Left ventricle myocardium superior (tissue), 1 donor: Measurements from ENCODE around the gene MIDN. TPM values are rescaled to one million over a fixed set of nuclear protein-coding genes. Genes with fewer than 3 reads are reported as not detected.
A peak's percentile ranks its signal among the peaks of the same experiment; 100 is the strongest.

Source experiments
- ATAC-seq: fragments of 200-7000 bp; cut with Tn5 transposase; one replicate; pipeline ENCODE4 v1.9.1; 2020; ENCODE audit warnings: mild to moderate bottlenecking, moderate library complexity
- DNase-seq: peaks from one replicate; pipeline ENCODE4 v3.0.0-alpha.2; 2020
- intact Hi-C: fragments of 100-400 bp; cut with micrococcal nuclease; formaldehyde crosslinking; loops from one replicate; pipeline ENCODE4 v1.11.0; 2022
- total RNA-seq: library from RNA; stranded (reverse); fragmentation: NEBNext Ultra II Directional; extraction: Animal tissue kit (Norgen Biotek cat#: 25700); gene quantifications from one replicate; pipeline ENCODE4 v1.2.1, GENCODE V29; 2021
- donor health status: DM: no; HTN: yes; CAD: no; lungs with severe emphysema.

The MIDN gene
- total RNA-seq, 1 donor from 2014 or later = 59.7 TPM

DNA sequence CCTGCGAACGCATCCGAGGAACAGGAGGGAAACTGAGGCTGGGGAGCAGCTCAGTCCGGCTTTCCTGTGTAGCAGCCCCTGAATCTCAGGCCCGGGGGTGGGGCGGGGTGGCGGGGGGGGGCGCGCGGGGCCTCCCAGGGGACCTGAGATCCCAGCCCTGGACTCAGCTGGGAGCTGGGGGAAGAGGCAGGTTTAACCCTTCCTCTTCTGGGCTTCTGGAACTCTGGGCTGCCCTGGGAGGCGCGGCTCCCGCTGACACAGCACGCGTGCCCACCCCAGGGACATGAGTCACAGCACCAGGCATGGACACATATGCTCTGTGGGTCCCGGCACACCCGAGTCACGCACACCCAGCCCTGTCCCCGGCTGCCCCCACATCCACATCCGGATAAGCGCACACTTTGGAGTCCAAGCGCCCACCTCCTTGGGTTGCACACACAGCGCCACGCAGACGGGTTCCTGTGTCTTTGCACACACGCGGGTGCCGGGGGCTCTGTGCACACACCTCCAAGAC, 17.3 kb downstream of the MIDN start:
- ATAC-seq (peak; percentile 1), DNase-seq (peak; percentile 81)
- intact Hi-C loops = no loop called here

DNA sequence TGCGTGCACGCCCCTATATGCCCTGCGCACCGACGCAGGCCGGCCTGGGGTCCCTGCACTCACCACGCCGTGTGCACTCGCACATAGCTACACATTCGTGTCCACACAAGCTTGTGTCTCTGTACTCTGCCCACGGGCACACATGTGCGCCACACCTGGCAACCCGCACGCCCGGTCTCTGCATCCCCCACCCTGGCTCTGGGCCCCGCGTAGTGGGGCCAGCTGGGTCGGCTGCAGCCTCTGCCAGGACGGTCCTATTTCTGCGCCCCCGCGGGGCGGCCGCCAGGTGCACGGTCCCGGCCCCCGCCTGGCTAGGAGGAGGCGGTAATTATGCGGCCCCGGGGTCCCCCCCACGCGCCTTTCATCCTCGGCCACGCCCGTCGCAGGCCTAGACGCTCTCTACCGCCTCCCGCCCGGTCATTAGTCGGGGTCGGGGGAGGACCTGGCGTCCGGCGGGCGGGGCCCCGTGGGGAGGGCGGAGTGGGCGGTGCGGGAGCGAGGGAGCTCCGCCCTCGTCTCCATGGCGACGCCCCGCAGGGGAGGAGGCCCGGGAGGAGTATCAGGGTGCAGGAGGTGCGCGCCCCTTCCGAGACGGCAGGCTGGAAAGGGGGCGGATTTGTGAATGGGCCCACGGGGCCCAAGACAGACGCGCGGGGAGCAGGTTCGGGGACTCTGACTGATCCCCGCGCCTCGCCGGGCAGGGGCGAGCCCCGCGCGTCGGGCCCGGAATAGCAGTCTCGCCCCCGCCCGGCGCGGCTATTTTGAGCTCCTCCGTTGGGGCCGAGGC, 17.9 kb downstream of the MIDN start:
- DNase-seq (peak; percentile 93), ATAC-seq (peak; percentile 57)
- intact Hi-C loops = no loop called here

DNA sequence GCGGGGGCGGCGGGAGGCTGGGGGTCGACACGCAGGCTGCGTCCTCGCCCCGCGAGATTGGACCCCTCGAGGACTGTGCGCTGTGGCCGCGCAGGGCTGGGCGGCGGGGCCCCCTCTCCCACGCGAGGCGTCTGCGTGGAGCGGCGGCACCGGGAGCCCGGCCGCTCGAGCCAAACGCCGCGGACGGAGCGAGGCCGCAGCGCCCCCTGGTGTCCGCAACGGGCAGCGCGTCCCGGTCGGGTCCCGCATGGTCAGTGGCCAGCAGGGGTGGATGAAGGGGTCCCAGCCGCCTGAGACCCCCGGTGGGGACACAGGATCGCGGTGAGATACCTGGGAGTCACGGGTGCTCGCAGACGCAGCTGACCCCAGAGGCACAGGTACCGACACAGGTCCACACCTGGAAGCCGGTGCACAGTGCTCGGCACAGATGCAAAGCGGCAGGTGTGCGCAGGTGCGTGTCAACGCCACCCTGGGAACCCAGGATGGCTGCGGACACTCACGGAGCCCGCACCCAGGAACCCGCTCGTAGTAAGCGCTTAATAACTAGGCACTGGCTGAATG, 18.6 kb downstream of the MIDN start:
- intact Hi-C loops = no loop called here
- ATAC-seq (peak; percentile 29), DNase-seq (peak; percentile 90)

DNA sequence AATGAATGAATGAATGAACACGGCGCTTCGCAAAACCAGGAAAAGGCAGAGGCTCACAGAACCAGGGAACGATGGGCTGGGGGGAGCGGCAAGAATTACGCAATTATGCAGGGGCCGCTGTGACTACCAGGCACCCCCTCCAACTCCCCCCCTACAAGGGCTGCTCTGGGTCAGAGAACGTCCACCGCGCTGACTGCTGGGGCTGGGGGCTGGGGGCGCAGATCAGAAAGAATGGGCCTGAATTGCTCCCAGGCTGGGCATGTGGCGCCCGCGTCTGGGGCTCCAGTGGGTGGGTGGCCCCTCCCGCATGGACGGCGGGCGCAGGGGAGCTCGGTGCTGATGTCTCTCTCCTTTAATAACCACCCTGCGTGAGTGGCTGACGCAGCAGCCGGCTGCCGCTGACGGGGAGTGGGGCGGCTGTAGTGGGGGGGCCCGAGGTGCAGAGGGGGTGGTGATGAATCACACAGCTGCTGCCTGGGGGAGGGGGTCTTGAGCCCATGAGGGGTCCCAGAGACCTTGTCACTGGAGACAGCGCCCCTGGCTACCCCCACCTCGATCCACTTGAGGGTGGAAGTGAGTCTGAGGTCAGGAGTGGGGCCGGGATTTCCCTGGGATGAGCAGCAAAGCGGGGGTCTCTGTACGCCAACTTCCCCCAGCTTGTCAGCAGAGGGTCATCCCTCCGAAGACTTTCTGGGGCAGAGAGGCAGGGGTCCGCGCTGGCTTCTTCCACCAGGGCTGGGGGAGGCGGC, 19.3 kb downstream of the MIDN start:
- ATAC-seq (no peak), DNase-seq (peak; percentile 58)
- intact Hi-C loops = no loop called here

DNA sequence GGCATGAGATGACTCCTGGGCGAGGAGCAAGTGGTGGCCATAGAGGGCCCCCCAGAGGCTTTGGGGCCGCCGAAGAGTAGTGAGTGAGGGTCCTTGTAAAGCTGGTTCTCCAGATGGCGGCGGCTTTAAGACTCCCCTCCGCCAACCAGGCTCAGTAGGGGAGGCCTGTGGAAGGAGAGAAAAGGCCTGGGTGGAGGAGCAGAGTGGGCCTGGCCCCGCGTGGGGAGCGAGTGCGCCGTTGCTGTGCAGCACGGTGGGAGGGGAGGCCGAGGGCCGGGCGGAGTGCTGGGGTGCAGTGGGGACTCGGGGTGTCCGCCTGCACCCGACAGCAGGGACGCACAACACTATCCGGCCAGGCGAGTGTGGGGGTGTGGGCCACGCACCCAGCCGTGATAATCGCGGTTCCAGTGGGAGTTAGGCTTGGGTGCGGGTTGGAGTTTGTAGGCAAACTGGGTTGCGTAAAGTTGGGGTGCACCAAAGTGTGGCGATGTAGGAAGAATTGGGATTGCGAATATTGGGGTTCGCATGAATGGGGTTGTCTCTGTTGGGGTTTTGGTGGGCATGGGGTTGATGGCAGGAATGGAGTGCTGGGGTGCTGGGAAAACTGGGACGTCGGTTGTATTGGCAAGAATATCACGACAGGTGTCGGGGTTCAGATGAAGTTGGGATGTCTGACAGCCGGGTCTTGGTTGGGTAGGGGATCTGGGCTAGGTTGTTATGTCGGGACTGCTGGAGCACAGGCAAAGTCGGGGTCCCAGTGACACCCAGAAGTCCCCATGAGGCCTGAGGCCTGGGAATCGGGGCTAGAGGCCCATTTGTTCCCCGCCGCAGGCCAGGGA, 20.1 kb downstream of the MIDN start:
- intact Hi-C loops = no loop called here
- no peak for ATAC-seq
- peak; percentile 53 for DNase-seq

DNA sequence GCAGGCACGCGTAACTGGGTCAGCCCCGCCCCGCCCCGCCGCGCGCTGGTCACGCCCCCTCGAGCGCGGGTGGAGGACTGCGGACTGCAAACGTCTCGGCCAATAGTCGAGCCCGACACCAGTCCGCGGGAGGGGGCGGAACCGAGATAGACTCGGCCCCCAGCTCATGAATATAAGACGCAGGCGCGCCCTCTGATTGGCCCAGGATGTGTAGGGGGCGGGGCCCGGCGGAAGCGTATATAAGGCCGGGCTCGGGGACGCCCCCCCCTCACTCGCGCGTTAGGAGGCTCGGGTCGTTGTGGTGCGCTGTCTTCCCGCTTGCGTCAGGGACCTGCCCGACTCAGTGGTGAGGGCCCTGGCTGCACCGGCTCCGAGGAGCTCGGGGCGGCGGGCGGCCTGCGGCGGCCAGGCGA, 20.7 kb downstream of the MIDN start, which contains the start of gene CIRBP:
Gene CIRBP (plus strand): TSS at position 268 of the 413 bp plus-strand sequence. CDS start 1,602 bp downstream, outside the sequence.
- peak; percentile 74 for ATAC-seq
- intact Hi-C loops = no loop called here
- DNase-seq = peak; percentile 100

DNA sequence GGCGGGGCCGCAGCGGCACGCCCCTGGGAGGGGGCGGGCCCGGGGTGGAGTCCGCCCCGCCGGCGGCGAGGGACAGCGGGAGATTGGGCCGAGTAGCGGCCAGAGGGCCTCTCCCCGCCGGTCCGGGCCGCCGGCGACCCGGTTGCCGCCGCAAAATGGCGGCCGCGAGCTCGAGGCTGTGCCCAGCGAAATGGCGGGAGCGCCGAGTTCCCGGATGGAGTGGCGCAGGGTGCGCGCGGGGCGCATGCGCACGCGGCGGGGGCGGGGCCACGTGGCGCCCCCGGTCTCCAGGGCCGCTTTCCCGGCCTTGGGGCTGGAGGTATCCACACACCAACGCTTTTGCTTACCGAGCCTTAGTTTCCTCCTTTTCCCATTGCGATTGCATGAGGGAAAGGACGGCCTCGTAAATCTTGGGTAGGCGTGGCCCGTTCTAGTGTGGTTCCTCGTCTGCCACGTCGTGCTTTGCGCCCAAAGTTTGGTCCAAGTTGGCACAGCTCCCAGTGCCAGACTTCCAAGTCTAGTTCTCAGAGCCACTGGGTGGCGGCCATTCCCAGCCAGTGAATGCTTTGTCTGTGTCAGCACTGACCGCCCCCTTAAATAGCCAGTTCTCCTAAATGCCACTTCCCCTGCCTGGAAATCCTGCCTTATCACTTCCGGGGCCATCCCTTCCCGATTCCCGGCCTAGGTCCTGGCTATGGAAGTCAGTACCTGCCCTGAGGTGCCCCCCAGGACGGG, 21.3 kb downstream of the MIDN start:
- intact Hi-C loops = no loop called here
- ATAC-seq = peak; percentile 35

DNA sequence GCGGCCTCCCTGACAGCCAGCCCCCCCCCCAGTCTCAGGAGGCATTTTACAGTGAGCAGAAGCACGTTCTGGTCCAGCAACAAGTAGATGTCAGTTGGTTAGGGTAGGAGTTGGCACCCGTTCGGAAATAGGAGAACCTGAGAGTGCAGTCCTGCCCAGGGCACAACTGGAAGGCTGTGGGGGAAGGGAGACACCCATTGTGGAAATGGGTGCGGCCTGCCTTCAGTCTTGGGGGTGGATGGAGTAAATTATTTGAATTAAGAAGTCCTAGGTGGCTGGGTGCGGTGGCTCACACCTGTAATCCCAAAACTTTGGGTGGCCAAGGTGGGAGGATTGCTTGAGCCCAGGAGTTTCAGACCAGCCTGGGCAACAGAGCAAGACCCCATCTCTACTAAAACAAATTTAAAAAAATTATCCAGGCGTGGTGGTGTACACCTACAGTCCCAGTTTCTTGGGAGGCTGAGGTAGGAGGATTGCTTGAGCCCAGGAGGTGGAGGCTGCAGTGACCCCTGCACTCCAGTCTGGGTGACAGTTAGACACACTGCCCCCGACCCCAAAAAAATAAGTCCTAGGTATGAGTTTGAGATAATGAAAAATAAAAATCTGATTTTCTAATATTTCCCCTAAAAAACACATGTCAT, 21.9 kb downstream of the MIDN start:
- ATAC-seq (no peak), DNase-seq (no peak)
- intact Hi-C loops = no loop called here

More for the DNA sequence above, 21.3 kb downstream of the MIDN start:
- peak; percentile 92 for DNase-seq

DNA sequence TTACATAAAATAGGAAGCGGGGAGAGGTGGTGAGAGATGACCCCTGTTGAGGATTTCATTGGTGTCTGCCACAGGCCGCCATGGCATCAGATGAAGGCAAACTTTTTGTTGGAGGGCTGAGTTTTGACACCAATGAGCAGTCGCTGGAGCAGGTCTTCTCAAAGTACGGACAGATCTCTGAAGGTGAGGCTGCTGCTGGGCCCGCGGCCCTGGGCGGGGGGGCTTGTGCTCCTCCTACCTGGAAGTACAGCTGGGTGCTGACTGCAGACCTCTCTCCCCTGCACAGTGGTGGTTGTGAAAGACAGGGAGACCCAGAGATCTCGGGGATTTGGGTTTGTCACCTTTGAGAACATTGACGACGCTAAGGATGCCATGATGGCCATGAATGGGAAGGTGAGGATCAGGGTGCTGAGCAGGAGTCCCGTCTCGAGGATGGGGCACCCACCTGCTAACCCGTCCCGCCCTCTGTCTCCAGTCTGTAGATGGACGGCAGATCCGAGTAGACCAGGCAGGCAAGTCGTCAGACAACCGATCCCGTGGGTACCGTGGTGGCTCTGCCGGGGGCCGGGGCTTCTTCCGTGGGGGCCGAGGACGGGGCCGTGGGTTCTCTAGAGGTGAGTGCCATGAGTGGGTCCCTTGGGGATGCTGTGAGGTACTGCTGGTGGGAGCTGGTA, 22.6 kb downstream of the MIDN start:
- DNase-seq (no peak), ATAC-seq (no peak)
- intact Hi-C loops = no loop called here

DNA sequence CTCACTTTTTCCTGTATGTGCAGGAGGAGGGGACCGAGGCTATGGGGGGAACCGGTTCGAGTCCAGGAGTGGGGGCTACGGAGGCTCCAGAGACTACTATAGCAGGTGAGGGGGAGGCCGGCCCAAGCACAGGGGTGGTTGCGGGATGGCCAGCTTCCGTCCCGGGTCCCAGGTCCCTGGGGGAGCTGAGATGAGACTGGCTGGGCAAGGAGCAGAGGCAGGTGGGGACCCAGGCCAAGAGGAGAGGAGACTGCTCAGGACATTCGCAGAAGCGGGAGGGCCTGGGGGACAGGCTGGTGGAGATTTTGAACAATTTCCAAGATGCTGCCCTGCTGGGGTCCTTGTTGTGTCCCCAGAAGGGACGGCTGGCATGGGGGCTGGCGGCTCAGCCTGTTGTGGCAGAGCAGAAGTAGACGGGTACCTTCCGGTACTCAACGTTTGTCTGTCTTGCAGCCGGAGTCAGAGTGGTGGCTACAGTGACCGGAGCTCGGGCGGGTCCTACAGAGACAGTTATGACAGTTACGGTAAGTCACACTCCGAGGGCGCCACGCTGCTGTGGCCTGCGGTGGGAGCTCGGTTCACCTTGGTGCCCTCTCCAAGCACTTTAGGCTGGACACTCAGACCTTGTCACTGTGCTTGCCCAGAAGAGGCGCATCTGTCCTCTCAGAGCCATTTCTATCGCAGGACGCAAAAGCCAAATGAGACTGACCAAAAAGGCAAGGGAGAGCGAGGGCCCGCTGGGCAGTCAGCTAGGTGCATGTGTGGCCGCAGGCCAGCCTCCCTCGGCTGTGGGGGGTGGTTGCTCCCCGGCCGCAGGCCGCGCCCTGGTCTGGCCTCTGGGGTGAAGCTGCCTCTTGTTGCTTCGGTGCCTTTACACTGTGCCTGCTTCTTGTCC, 23.4 kb downstream of the MIDN start:
- DNase-seq (peak; percentile 66), ATAC-seq (no peak)
- intact Hi-C loops = no loop called here

DNA sequence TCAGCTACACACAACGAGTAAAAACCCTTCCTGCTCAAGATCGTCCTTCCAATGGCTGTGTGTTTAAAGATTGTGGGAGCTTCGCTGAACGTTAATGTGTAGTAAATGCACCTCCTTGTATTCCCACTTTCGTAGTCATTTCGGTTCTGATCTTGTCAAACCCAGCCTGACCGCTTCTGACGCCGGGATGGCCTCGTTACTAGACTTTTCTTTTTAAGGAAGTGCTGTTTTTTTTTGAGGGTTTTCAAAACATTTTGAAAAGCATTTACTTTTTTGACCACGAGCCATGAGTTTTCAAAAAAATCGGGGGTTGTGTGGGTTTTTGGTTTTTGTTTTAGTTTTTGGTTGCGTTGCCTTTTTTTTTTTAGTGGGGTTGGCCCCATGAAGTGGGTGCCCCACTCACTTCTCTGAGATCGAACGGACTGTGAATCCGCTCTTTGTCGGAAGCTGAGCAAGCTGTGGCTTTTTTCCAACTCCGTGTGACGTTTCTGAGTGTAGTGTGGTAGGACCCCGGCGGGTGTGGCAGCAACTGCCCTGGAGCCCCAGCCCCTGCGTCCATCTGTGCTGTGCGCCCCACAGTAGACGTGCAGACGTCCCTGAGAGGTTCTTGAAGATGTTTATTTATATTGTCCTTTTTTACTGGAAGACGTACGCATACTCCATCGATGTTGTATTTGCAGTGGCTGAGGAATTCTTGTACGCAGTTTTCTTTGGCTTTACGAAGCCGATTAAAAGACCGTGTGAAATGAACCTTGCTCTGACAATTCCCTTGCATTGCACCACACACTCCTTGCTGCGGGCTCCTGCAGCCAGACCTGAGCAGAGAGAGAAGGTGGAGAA, 24.3 kb downstream of the MIDN start:
- intact Hi-C loops = no loop called here
- DNase-seq (no peak), ATAC-seq (no peak)

DNA sequence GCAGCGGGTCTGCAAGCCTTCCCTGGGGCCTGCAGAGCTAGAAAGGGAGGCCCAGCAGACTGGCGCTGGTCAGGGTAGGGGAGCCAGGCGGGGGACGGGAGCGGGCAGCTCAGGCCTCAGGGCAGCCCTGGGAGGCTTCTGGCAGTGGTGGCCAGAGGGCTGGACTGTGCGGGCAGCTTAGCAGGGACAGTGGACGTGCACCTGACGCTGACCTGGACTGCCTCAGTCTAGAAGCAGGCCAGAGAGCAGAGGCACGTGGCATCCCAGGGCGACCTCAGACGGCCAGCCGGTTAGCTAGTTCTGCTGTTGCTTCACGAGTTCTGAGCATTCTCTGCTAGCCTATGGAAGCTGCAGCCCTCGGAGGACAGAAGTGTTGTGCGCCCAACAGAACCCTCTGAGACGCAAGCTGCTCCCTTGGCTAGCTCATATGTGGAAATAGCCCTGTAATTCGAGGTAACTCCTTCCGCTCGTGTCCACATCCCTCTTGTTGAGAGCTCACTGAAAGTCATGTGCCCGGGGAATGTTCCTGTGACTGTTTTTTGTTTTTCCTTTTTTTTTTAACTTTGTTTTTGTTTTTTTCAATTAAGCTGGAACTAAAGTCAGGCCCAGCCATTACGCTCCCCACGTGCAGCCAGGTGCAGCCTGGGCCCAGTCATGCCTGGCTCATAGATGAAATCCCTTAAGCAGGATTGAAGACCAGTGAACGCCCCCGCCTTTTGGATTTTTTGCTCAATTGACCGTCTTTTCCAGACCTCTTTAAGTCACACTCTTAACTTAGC, 25.1 kb downstream of the MIDN start:
- intact Hi-C loops = no loop called here
- no peak for ATAC-seq
- DNase-seq = peak; percentile 45

DNA sequence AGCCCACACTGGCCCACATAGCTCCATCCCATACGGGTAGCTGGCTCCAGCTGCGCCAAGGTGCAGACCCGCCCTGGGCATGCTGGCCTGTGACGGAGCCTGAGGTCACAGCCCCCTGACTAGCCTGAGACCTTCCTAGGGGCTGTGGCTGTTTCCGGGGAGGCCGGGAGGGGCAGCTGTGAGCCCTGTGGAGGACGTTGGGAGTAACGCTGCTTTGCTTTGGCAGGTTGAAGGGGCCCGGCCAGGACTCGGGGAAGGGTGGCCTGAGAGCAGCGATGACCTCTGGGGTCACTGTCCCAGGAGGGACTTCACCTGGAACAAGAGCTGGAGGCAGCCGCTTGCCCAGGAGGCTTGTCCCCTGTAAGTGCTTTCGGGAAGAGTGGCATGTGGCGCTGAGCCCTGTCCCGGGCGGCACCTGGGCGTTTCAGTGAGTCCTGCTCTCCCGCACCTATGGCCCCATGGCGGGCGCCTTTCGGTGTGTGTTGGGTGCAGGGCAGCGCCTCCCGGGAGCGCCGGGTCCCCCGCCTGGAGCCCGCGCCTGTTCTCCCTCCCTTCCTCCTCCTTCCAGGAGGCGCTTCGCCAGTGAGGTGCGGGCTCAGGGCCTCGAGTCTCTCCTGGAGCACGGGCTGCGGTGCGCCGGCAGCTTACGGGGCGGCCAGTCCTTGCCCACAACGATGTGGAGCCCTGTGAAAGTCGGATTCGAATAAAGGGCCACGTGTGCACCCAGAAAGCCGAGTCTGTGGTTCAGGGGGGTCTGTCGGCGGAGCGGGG, 25.9 kb downstream of the MIDN start:
- no peak for ATAC-seq
- peak; percentile 52 for DNase-seq
- intact Hi-C loops = no loop called here

DNA sequence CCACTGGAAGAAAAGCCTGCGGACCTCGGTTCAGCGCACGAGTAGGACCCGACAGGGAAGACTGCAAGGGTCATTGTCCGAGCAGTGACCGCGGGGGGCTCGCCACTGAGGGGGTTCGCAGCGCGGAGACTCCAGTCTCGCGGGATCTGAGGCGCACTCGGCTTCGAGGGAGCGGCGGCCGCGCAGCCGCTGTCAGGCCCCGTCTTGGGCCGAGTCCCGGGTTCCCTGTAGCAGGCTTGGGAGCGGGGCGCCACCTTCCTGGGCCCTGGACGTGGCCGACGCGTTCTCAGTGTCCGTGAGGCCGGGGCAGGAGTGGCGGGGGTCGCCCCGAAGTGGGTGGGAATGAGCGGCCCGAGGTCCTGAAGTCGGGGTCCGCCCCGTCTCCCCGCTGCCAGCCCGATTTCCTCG, 26.5 kb downstream of the MIDN start:
- ATAC-seq (peak; percentile 1), DNase-seq (no peak)
- intact Hi-C loops = no loop called here
